GM10847 (cell line): ENCODE results near the gene ARMC5.

ENCODE experiments used
- POLR2A ChIP-seq: IDR thresholded peaks from 2 replicates; pipeline ENCODE4 v1.6.1; 2011; ENCODE audit not compliant: insufficient read length; ENCODE audit errors: extremely low read depth

ARMC5 gene

DNA sequence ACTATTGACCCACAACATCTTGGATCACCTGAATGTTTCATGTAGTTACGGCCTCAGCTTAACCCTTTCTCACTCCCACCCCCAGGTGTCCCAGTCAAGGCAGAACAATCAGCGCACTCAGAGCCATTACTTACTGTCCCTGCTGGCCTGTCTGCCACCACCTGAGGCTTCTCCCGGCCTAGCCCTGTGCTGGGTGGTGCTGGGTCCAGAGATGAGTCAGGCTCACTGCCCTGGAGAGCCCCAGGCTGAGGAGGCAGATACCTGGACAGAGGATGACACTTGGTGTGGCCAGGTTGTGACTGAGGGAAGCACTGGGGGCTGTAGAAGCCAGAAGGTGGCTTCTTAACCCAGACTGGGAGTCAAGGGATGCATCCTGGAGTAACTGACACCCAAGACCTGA is 19.7 kb downstream of the ARMC5 start:
- no peak for TF ChIP-seq POLR2A

- no peak for TF ChIP-seq POLR2A
These were observed 20.4 kb downstream of the ARMC5 start for GRCh38 chr16:31479751-31480150.

- no peak for TF ChIP-seq POLR2A
These were observed 21.7 kb downstream of the ARMC5 start for GRCh38 chr16:31480851-31481536.

DNA sequence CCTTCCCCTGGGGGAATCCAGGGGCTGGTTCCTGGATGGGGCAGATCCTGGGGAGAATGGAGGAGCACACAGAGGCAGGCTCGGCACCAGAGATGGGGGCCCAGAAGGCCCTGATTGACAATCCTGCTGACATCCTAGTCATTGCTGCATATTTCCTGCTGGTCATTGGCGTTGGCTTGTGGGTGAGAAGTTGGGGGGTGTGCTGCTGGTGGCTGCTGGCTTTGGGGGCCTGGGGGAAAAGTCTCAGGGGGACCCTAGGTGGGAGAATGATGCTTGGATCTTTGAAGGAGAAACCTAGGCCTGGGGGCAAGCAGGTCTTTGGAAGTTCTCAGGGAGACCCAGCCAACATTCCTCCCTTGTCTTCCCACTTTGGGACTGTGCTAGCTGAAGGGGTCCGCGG is 23.8 kb downstream of the ARMC5 start, which contains the start of gene SLC5A2:
Gene SLC5A2 (plus strand): TSS at position 43 of the 400 bp plus-strand sequence. CDS start 14 bp downstream, at position 57.
- no peak for TF ChIP-seq POLR2A

- no peak for TF ChIP-seq POLR2A
These were observed 25.3 kb downstream of the ARMC5 start for GRCh38 chr16:31484491-31485171.

DNA sequence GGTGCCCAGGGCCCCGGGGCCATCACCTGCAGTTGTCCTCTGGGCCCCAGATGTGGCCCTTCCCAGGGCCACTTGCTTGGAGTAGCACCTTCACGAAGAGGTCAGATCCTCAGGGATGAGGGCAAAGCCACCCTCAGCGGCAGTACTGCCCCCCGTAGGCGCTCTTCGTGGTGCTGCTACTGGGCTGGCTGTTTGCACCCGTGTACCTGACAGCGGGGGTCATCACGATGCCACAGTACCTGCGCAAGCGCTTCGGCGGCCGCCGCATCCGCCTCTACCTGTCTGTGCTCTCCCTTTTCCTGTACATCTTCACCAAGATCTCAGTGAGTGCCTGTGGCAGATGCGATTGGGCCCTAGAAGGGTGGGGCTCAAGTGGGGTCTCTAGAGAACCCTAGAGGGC is 26.3 kb downstream of the ARMC5 start:
- no peak for TF ChIP-seq POLR2A

- no peak for TF ChIP-seq POLR2A
These were observed 26.7 kb downstream of the ARMC5 start for GRCh38 chr16:31486045-31486444.

- TF ChIP-seq POLR2A: no peak
These were observed 27.9 kb downstream of the ARMC5 start for GRCh38 chr16:31487071-31487719.

GRCh38 chr16:31487720-31488467 is 28.6 kb downstream of the ARMC5 start:
- no peak for TF ChIP-seq POLR2A

GRCh38 chr16:31488468-31489297 is 29.4 kb downstream of the ARMC5 start:
- TF ChIP-seq POLR2A: no peak

DNA sequence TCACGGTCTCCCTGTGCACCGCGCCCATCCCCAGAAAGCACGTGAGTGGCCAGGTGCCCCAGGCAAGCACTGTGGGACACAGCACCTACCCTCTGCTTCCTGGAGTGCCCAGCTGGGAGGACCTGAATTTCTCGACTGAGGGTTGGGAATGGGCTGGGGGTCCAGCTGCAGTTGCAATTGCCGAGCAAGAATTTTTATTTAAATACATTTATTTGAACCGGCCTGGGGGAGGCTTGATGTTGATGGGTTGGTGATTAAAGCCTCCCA is 29.9 kb downstream of the ARMC5 start:
- no peak for TF ChIP-seq POLR2A

- TF ChIP-seq POLR2A: no peak
These were observed 30.6 kb downstream of the ARMC5 start for GRCh38 chr16:31489616-31490584.

GRCh38 chr16:31491778-31492418 is 32.6 kb downstream of the ARMC5 start:
- TF ChIP-seq POLR2A: no peak
